A673 (cell line): ENCODE measurements around the gene MEA1.

Experiments used
- EZH2 ChIP-seq: fragments of 200-600 bp; sonication (generic); IDR thresholded peaks from 2 replicates; pipeline ENCODE4 v1.6.1; 2017; ENCODE audit warnings: borderline replicate concordance, low read depth, mild to moderate bottlenecking, mixed read lengths, antibody characterized with exemption, low read length; ENCODE audit not compliant: poor library complexity, severe bottlenecking
- TF ChIP-seq, protein P1 (sequence below): fragments of 300-800, 200-600 bp; sonication (generic); conservative IDR thresholded peaks from 2 replicates; pipeline ENCODE4 v1.5.1; 2017; ENCODE audit warnings: low read depth, mild to moderate bottlenecking, antibody characterized with exemption, low read length, moderate library complexity, mixed read lengths

DNA sequence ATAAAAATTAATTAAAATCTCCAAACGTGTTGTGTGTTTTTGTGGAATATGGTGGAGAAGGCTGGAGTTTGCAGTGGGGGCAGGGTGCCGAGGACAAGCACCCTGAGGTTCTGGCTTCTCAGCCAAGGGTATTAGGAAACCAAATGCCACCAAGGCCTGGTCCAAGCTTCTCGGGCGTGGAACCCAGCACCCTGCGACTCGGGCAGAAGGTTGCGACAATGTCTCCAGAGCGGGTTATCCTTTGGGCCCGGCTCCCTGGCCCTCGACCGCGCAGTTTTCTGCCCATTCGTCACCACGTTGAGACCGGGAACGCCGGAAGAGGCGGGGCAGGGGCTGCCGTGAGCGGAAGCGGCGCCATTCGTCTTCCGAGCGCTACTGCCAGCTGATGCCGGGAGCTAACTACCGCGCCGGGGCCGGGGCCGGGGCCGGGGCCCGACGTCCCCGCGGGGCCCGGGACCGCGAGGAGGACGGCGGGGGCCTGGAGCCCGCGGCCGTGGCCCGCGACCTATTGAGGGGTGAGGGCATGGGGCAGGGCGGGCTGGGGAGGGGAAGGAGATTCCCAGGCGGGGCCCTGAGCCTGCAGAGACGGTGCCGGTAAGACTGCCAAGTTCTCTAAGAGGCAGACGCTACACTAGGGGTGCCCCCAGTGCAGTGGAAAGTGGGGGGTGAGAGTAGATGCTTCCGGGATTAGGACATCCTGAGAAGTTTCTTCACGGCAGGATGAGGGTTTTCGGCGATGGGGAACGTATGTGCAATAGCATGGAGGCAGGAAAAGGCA, 7.7 kb upstream of the MEA1 start, which contains the start of gene RRP36:
- TF ChIP-seq, protein P1, sequence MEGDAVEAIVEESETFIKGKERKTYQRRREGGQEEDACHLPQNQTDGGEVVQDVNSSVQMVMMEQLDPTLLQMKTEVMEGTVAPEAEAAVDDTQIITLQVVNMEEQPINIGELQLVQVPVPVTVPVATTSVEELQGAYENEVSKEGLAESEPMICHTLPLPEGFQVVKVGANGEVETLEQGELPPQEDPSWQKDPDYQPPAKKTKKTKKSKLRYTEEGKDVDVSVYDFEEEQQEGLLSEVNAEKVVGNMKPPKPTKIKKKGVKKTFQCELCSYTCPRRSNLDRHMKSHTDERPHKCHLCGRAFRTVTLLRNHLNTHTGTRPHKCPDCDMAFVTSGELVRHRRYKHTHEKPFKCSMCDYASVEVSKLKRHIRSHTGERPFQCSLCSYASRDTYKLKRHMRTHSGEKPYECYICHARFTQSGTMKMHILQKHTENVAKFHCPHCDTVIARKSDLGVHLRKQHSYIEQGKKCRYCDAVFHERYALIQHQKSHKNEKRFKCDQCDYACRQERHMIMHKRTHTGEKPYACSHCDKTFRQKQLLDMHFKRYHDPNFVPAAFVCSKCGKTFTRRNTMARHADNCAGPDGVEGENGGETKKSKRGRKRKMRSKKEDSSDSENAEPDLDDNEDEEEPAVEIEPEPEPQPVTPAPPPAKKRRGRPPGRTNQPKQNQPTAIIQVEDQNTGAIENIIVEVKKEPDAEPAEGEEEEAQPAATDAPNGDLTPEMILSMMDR = no peak
- no peak for TF ChIP-seq EZH2
